ENCODE data around the gene CASP1. TPM values are rescaled to one million over a fixed set of nuclear protein-coding genes. Genes with fewer than 3 reads are reported as not detected.
"Not testable (repeated sequence)": the region's sequence is repeated elsewhere in the genome, so short reads cannot be mapped to it uniquely, and the experiment has no call there.

CASP1 gene
- total and polyA plus RNA-seq, 10 donors = 57.7 to 158 (median 103) TPM

- peaks cover 7 to 60% (median 48%) of the 10 kb centered on the region in 6 donors for H3K4me1 ChIP-seq
- no peak for DNase-seq
- H3K27ac ChIP-seq = no peak overlapping the region
- H3K36me3 ChIP-seq = peaks cover 0 to 49% (median 18%) of the 10 kb centered on the region in 6 donors
- H3K27me3 ChIP-seq (replicated peaks in 1 of 7) = no peaks in the 10 kb centered on the region
- intact Hi-C loops (cut with DNase I; ENCODE audit: low total_unique reads) = no loop called here
- WGBS, 5 donors = 76 to 98% (median 95%) methylated on average over 2 of the region's 2 CpGs
- TF ChIP-seq CTCF (IDR thresholded peaks at IDR 0.05 in 8 of 11, conservative IDR thresholded peaks at IDR 0.05 in 3 of 11) (no peak), POLR2AphosphoS5 (IDR thresholded peaks at IDR 0.05) (no peak), POLR2A (IDR thresholded peaks at IDR 0.05) (no peak)
- H3K4me3 ChIP-seq = no peak overlapping the region
- no peaks in the 10 kb centered on the region for H3K9me3 ChIP-seq
Observed at GRCh38 chr11:105040703-105041102, 5.8 kb upstream of the CASP1 start.

DNA sequence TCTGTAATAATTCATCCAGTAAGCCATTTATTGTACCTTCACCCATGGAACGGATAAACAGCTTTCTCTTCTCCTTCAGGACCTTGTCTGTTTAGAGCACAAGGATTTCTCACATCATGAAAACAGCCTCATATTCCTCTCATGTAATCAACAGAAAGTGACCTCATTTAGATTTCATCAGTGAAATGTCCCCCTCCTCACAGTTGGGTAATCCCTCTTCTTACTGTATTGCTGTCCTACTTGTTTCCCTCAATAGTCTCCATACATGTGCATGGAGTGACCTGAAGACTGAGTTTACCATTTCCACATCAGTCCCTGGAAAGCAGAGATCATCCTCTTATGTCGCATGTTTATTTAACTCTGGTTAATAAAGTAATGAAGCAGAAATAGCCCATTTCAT lies 556 bp downstream of the CASP1 start:
- peak overlapping the region; percentile 23 to 73 (median 46) for H3K4me3 ChIP-seq
- DNase-seq; intact Hi-C loops (cut with DNase I; ENCODE audit: low total_unique reads); H3K27me3 ChIP-seq (replicated peaks in 1 of 7); H3K9me3 ChIP-seq: not testable (repeated sequence)
- 32 to 57% (median 35%) methylated on average over 2 of the region's 2 CpGs for WGBS, 5 donors
- H3K27ac ChIP-seq = peak overlapping the region; percentile 75 to 93 (median 90)
- H3K4me1 ChIP-seq = peaks cover 25 to 71% (median 54%) of the 10 kb centered on the region in 6 donors
- H3K36me3 ChIP-seq = peaks cover 0 to 43% (median 20%) of the 10 kb centered on the region in 6 donors

- no peaks in the 10 kb centered on the region for H3K9me3 ChIP-seq
- 50 to 92% (median 71%) methylated on average over 1 of the region's 1 CpG for WGBS, 5 donors
- TF ChIP-seq POLR2AphosphoS5 (IDR thresholded peaks at IDR 0.05) (no peak), POLR2A (IDR thresholded peaks at IDR 0.05) (no peak), CTCF (IDR thresholded peaks at IDR 0.05 in 8 of 11, conservative IDR thresholded peaks at IDR 0.05 in 3 of 11) (no peak)
- intact Hi-C loops (cut with DNase I; ENCODE audit: low total_unique reads) = no loop called here
- no peak for DNase-seq
- H3K27ac ChIP-seq = peak overlapping the region; percentile 29 to 93 (median 90)
- peaks cover 25 to 76% (median 54%) of the 10 kb centered on the region in 6 donors for H3K4me1 ChIP-seq
- peak overlapping the region; percentile 12 to 73 (median 46) for H3K4me3 ChIP-seq
- H3K36me3 ChIP-seq = peaks cover 0 to 43% (median 24%) of the 10 kb centered on the region in 6 donors
- no peaks in the 10 kb centered on the region for H3K27me3 ChIP-seq (replicated peaks in 1 of 7)
Observed at GRCh38 chr11:105033781-105034180, 1.2 kb downstream of the CASP1 start.

DNA sequence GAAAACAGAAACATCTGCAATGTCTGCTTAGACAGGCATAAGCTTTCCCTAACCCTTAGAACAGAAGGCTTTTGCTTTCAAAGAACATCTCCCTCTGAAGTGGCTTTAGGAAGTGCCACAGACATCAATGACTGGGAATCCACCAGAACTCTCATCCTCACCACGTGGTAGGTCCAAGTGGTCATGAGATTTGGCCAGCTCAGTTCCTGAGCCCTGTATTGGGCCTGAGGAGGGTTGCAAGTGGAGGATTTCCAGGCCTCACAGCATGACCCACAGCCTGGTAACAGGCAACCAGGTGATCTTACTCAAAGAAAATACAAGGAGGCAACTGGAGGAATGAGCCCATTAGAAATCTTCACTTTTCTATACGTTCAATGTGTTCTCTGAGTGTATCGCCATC lies 1.6 kb downstream of the CASP1 start:
- DNase-seq = no peak
- Histone ChIP-seq H3K9me3 (no peaks in the 10 kb centered on the region), H3K4me3 (peak overlapping the region; percentile 12 to 73 (median 46)), H3K27ac (peak overlapping the region in 7 of 8 donors; percentile 75 to 93 (median 91)), H3K4me1 (peaks cover 25 to 80% (median 56%) of the 10 kb centered on the region in 6 donors), H3K27me3 (replicated peaks in 1 of 7) (no peaks in the 10 kb centered on the region), H3K36me3 (peaks cover 0 to 43% (median 28%) of the 10 kb centered on the region in 6 donors)
- intact Hi-C loops (cut with DNase I; ENCODE audit: low total_unique reads) = no loop called here
- WGBS, 5 donors = 66 to 81% (median 72%) methylated on average over 3 of the region's 3 CpGs
- TF ChIP-seq CTCF (IDR thresholded peaks at IDR 0.05 in 8 of 11, conservative IDR thresholded peaks at IDR 0.05 in 3 of 11) = no peak
- TF ChIP-seq POLR2A (IDR thresholded peaks at IDR 0.05) = no peak
- no peak for TF ChIP-seq POLR2AphosphoS5 (IDR thresholded peaks at IDR 0.05)

Data from spleen (tissue), 11 donors.